Upper lobe of left lung (tissue), 6 donors: Measurements from ENCODE around the gene LSR. TPM values are rescaled to one million over a fixed set of nuclear protein-coding genes. Genes with fewer than 3 reads are reported as not detected.

Experiments used
- ATAC-seq, 2 donors: fragments of 200-7000 bp; cut with Tn5 transposase; one replicate each; pipeline ENCODE4 v1.9.1; 2022; ENCODE audit warnings: mild to moderate bottlenecking in 2 of 2, moderate library complexity in 2 of 2; ENCODE audit not compliant: low FRiP score in 2 of 2
- DNase-seq, 2 donors: peaks; one replicate each; pipeline ENCODE4 v3.0.0-alpha.2; 2019 to 2020
- H3K27ac ChIP-seq, 4 donors: fragments of 200-600 bp; sonication (generic); one replicate each; pipeline ENCODE4 v1.5.1; 2016 to 2019
- H3K27me3 ChIP-seq, 4 donors: fragments of 200-600 bp; sonication (generic); one replicate each; pipeline ENCODE4 v1.5.1; 2017 to 2019
- H3K36me3 ChIP-seq, 4 donors: fragments of 200-600 bp; sonication (generic); one replicate each; pipeline ENCODE4 v1.5.1; 2016 to 2019
- H3K4me1 ChIP-seq, 4 donors: fragments of 200-600 bp; sonication (generic); one replicate each; pipeline ENCODE4 v1.5.1; 2018 to 2019
- H3K4me3 ChIP-seq, 4 donors: fragments of 200-600 bp; sonication (generic); one replicate each; pipeline ENCODE4 v1.5.1; 2017 to 2019; ENCODE audit warnings: mild to moderate bottlenecking in 2 of 4, moderate library complexity in 1 of 4
- H3K9me3 ChIP-seq, 4 donors: fragments of 200-600 bp; sonication (generic); one replicate each; pipeline ENCODE4 v1.5.1; 2018 to 2019
- EP300 ChIP-seq, 4 donors: sonication (generic); formaldehyde crosslinking; IDR thresholded peaks; one replicate each; pipeline ENCODE4 v1.5.1; 2017; ENCODE audit warnings: antibody characterized with exemption in 4 of 4, control low read depth in 2 of 4
- POLR2A ChIP-seq, 4 donors: fragments of 450-650 bp; IDR thresholded peaks; one replicate each; pipeline ENCODE4 v1.5.1; 2016 to 2017; ENCODE audit warnings: antibody characterized with exemption in 4 of 4, mild to moderate bottlenecking in 2 of 4
- POLR2AphosphoS5 ChIP-seq, 2 donors: sonication (generic); formaldehyde crosslinking; IDR thresholded peaks; one replicate each; pipeline ENCODE4 v1.5.1; 2017; ENCODE audit warnings: antibody characterized with exemption in 2 of 2
- WGBS, 2 donors: methylation state at CpG; one replicate each; pipeline ENCODE4 v1.1.5; 2017 to 2018; 5-methylcytosine and 5-hydroxymethylcytosine counted together
- total RNA-seq, 6 donors: library from RNA; depleted of rRNA in 4 of 6; stranded (reverse); fragments of >200 nt in 4 of 6; gene quantifications; one replicate each; pipeline versions ENCODE4 v1.1.0 to v1.2.1, GENCODE V29; 2016 to 2021
- TF ChIP-seq, protein P1 (sequence below), 6 experiments: fragments of 450-650 bp in 4 of 6; fragments of 200-600 bp in 2 of 6; sonication (generic) in 2 of 6; IDR thresholded peaks; one replicate each; pipeline ENCODE4 v1.5.1; 2016 to 2019; ENCODE audit warnings: antibody characterized with exemption in 6 of 6
- donor health status: DM: no; HTN: no; CAD: no; lungs with moderate emphysema.
- donor health status: DM: no; HTN: yes; CAD: no; lungs with severe emphysema.

Gene LSR
- total RNA-seq, 6 donors from 2014 or later = 54.5 to 151 (median 76.5) TPM

GRCh38 chr19:35303357-35303915, 54.6 kb downstream of the LSR start:
- H3K27ac ChIP-seq = no peak overlapping the region
- H3K9me3 ChIP-seq = no peaks in the 10 kb centered on the region
- no peaks in the 10 kb centered on the region for H3K27me3 ChIP-seq
- peaks cover 0 to 7% (median 0%) of the 10 kb centered on the region in 4 donors for H3K4me1 ChIP-seq
- no peak overlapping the region for H3K4me3 ChIP-seq
- DNase-seq (no peak), ATAC-seq (no peak)
- WGBS, 2 donors = 78 to 89% methylated on average over 6 of the region's 6 CpGs
- no peaks in the 10 kb centered on the region for H3K36me3 ChIP-seq
- no peak for TF ChIP-seq EP300 (IDR thresholded peaks at IDR 0.05)
- no peak for TF ChIP-seq POLR2AphosphoS5 (IDR thresholded peaks at IDR 0.05)
- no peak for TF ChIP-seq POLR2A (IDR thresholded peaks at IDR 0.05)
- TF ChIP-seq, protein P1, sequence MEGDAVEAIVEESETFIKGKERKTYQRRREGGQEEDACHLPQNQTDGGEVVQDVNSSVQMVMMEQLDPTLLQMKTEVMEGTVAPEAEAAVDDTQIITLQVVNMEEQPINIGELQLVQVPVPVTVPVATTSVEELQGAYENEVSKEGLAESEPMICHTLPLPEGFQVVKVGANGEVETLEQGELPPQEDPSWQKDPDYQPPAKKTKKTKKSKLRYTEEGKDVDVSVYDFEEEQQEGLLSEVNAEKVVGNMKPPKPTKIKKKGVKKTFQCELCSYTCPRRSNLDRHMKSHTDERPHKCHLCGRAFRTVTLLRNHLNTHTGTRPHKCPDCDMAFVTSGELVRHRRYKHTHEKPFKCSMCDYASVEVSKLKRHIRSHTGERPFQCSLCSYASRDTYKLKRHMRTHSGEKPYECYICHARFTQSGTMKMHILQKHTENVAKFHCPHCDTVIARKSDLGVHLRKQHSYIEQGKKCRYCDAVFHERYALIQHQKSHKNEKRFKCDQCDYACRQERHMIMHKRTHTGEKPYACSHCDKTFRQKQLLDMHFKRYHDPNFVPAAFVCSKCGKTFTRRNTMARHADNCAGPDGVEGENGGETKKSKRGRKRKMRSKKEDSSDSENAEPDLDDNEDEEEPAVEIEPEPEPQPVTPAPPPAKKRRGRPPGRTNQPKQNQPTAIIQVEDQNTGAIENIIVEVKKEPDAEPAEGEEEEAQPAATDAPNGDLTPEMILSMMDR (IDR thresholded peaks at IDR 0.05) = no peak

- ATAC-seq = no peak
- Histone ChIP-seq H3K9me3 (no peaks in the 10 kb centered on the region), H3K27me3 (no peaks in the 10 kb centered on the region), H3K4me1 (peaks cover 0 to 9% (median 3%) of the 10 kb centered on the region in 4 donors), H3K4me3 (no peak overlapping the region), H3K36me3 (no peaks in the 10 kb centered on the region), H3K27ac (no peak overlapping the region)
- 89 to 93% methylated on average over 11 of the region's 11 CpGs for WGBS, 2 donors
- TF ChIP-seq POLR2AphosphoS5 (IDR thresholded peaks at IDR 0.05) (no peak), POLR2A (IDR thresholded peaks at IDR 0.05) (no peak)
- peak in 1 of 2 donors; percentile 51 for DNase-seq
Measured at GRCh38 chr19:35304036-35304435, 55.2 kb downstream of the LSR start.

DNA sequence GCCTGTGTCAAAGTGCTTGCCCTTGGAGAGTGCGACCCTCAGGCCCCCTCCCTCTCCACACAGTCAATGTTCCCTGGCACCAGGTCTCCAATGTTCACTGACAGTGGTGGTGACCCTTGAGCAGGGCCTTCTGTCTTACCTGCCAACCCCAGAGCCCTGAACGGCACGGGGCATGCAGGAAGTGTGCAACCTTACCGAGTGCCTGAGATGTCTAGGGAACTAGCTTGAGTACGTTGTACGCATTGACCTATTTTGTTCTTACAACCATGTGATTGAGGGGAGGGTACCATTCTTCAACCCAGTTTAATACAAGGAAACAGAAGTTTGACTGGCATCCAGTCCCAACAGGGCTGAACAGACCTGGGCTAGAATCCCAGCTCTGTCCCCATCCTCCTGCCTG, 56.4 kb downstream of the LSR start:
- Histone ChIP-seq H3K27me3 (no peaks in the 10 kb centered on the region), H3K9me3 (no peaks in the 10 kb centered on the region), H3K36me3 (no peaks in the 10 kb centered on the region), H3K27ac (no peak overlapping the region), H3K4me3 (no peak overlapping the region), H3K4me1 (peaks cover 0 to 16% (median 8%) of the 10 kb centered on the region in 4 donors)
- ATAC-seq (no peak), DNase-seq (no peak)
- TF ChIP-seq, protein P1 (IDR thresholded peaks at IDR 0.05) = no peak
- no peak for TF ChIP-seq POLR2AphosphoS5 (IDR thresholded peaks at IDR 0.05)
- TF ChIP-seq EP300 (IDR thresholded peaks at IDR 0.05) = no peak
- TF ChIP-seq POLR2A (IDR thresholded peaks at IDR 0.05) = no peak
- 59 to 76% methylated on average over 4 to 6 of the region's 6 CpGs for WGBS, 2 donors

- DNase-seq (no peak), ATAC-seq (no peak)
- H3K4me3 ChIP-seq = no peak overlapping the region
- 80 to 88% methylated on average over 20 of the region's 20 CpGs for WGBS, 2 donors
- no peaks in the 10 kb centered on the region for H3K36me3 ChIP-seq
- no peaks in the 10 kb centered on the region for H3K27me3 ChIP-seq
- H3K27ac ChIP-seq = no peak overlapping the region
- H3K9me3 ChIP-seq = no peaks in the 10 kb centered on the region
- peaks cover 0 to 24% (median 9%) of the 10 kb centered on the region in 4 donors for H3K4me1 ChIP-seq
- no peak for TF ChIP-seq EP300 (IDR thresholded peaks at IDR 0.05)
- TF ChIP-seq POLR2AphosphoS5 (IDR thresholded peaks at IDR 0.05) = no peak
- TF ChIP-seq, protein P1 (IDR thresholded peaks at IDR 0.05) = no peak
- TF ChIP-seq POLR2A (IDR thresholded peaks at IDR 0.05) = no peak
Measured at GRCh38 chr19:35306473-35307246, 57.9 kb downstream of the LSR start.

GRCh38 chr19:35307931-35308330, 59.1 kb downstream of the LSR start:
- TF ChIP-seq POLR2A (IDR thresholded peaks at IDR 0.05) (no peak), POLR2AphosphoS5 (IDR thresholded peaks at IDR 0.05) (no peak), EP300 (IDR thresholded peaks at IDR 0.05) (no peak)
- TF ChIP-seq, protein P1 (IDR thresholded peaks at IDR 0.05) = no peak
- WGBS, 2 donors = 72 to 76% methylated on average over 10 of the region's 10 CpGs
- ATAC-seq (no peak), DNase-seq (no peak)
- no peaks in the 10 kb centered on the region for H3K27me3 ChIP-seq
- H3K27ac ChIP-seq = no peak overlapping the region
- no peak overlapping the region for H3K4me3 ChIP-seq
- H3K36me3 ChIP-seq = no peaks in the 10 kb centered on the region
- H3K4me1 ChIP-seq = peaks cover 0 to 24% (median 9%) of the 10 kb centered on the region in 4 donors
- H3K9me3 ChIP-seq = no peaks in the 10 kb centered on the region
